Calu3 (cell line): Measurements from ENCODE around the gene SDHAF1. TPM values are rescaled to one million over a fixed set of nuclear protein-coding genes. Genes with fewer than 3 reads are reported as not detected.
A peak's percentile ranks its signal among the peaks of the same experiment; 100 is the strongest.
"Not testable (repeated sequence)": the region's sequence is repeated elsewhere in the genome, so short reads cannot be mapped to it uniquely, and the experiment has no call there.

Experiments
- Bru-seq: library from RNA; stranded (reverse); fragments of 400-500 nt; gene quantifications from one replicate; lab custom pipeline; 2021; lab: Mats Ljungman, UMichigan
- BruChase-seq, 2 experiments: library from RNA; stranded (reverse); fragments of 400-500 nt; gene quantifications; one replicate each; lab custom pipeline; 2021; lab: Mats Ljungman, UMichigan
- BruUV-seq: library from RNA; stranded (reverse); fragments of 400-500 nt; replicated peaks from 2 replicates; lab custom pipeline; 2021; lab: Mats Ljungman, UMichigan
- CTCF ChIA-PET: fragments of 300-600 bp; sonication (Branson Sonifier 250); formaldehyde crosslinking; loops from one replicate; lab custom pipeline; 2022; ENCODE audit warnings: antibody characterized with exemption; lab: Charles Lee
- DNase-seq: peaks from one replicate; pipeline ENCODE4 v3.0.0; 2022
- H3K27ac Mint-ChIP-seq: one replicate; pipeline ENCODE4 v1.8.0; 2022; ENCODE audit warnings: mixed read lengths; ENCODE audit not compliant: unreplicated experiment
- H3K27me3 Mint-ChIP-seq: one replicate; pipeline ENCODE4 v1.8.0; 2022; ENCODE audit warnings: mixed read lengths; ENCODE audit not compliant: unreplicated experiment
- H3K36me3 Mint-ChIP-seq: one replicate; pipeline ENCODE4 v1.8.0; 2022; ENCODE audit warnings: mild to moderate bottlenecking, moderate library complexity, mixed read lengths; ENCODE audit not compliant: insufficient read depth, unreplicated experiment
- H3K4me1 Mint-ChIP-seq: one replicate; pipeline ENCODE4 v1.8.0; 2022; ENCODE audit warnings: mild to moderate bottlenecking, low read depth, mixed read lengths; ENCODE audit not compliant: unreplicated experiment
- H3K4me3 Mint-ChIP-seq: one replicate; pipeline ENCODE4 v1.8.0; 2022; ENCODE audit warnings: mild to moderate bottlenecking, low read depth, moderate library complexity, mixed read lengths; ENCODE audit not compliant: unreplicated experiment
- H3K9me3 Mint-ChIP-seq: one replicate; pipeline ENCODE4 v1.8.0; 2022; ENCODE audit warnings: low read depth, mixed read lengths; ENCODE audit not compliant: unreplicated experiment
- CTCF ChIP-seq: fragments of 200-600 bp; IDR thresholded peaks from one replicate; pipeline ENCODE4 v1.8.0; 2022; ENCODE audit warnings: antibody characterized with exemption; ENCODE audit not compliant: unreplicated experiment
- intact Hi-C: fragments of 100-400 bp; cut with micrococcal nuclease; formaldehyde crosslinking; loops from one replicate; pipeline ENCODE4 v1.10.0; 2022; ENCODE audit not compliant: unreplicated experiment
- long read RNA-seq: library from polyadenylated mRNA; stranded (forward); transcript quantifications from one replicate; pipeline ENCODE4 v2.0.0, GENCODE V29; 2022
- total RNA-seq: library from RNA; stranded (reverse); gene quantifications from 2 replicates; pipeline ENCODE4 v1.2.3, GENCODE V29; 2022

SDHAF1 gene
- total RNA-seq, result 16.9 and 17.1 TPM in 2 replicates
- Bru-seq, nascent RNA, result percentile 61 among the genes with signal in this experiment
- BruChase-seq, experiment 1, labeled RNA remaining after a 6-hour chase, result percentile 78 among the genes with signal in this experiment
- BruChase-seq, experiment 2, labeled RNA remaining after a 2-hour chase, result percentile 84 among the genes with signal in this experiment
- long read RNA-seq, transcript SDHAF1-201 (1 exons, 1,117 nt), result major isoform, 40 of 41 reads
- long read RNA-seq, partial matches to known transcripts, result 0 of 41 reads
- long read RNA-seq, other reads (novel, unspliced or antisense), result 1 of 41 reads

- intact Hi-C loops, result no loop called here
- H3K4me3 Mint-ChIP-seq, result peak within 1 kb of the TSS; percentile 80
- H3K4me1 Mint-ChIP-seq, result peaks cover 15% of the 10 kb centered on the region
- H3K36me3 Mint-ChIP-seq, result peaks cover 30% of the 10 kb centered on the region
- peaks cover 9% of the 10 kb centered on the region for H3K27me3 Mint-ChIP-seq
- DNase-seq, result peak; percentile 97
- peak within 1 kb of the TSS; percentile 68 for H3K27ac Mint-ChIP-seq
- TSS peak; percentile 38 for BruUV-seq
- peaks cover 2% of the 10 kb centered on the region for H3K9me3 Mint-ChIP-seq
- TF ChIP-seq CTCF, result no peak
- CTCF ChIA-PET, result interaction anchor here (0.6 to 2.0 kb wide), 2 partner anchors 13 to 19 kb away, joined by 3 to 5 read pairs; partner anchors contain the start of genes ALKBH6 and SYNE4
Measured at GRCh38 chr19:35995048-35995993, at the start of gene SDHAF1. Gene SDHAF1 (plus strand): TSS chr19:35995188. CDS start chr19:35995275, 87 bp downstream.

- H3K36me3 Mint-ChIP-seq, result peaks cover 11% of the 10 kb centered on the region
- no TSS peak for BruUV-seq
- H3K27ac Mint-ChIP-seq, result no peak overlapping the region
- no peaks in the 10 kb centered on the region for H3K4me1 Mint-ChIP-seq
- H3K27me3 Mint-ChIP-seq, result peaks cover 35% of the 10 kb centered on the region
- H3K9me3 Mint-ChIP-seq, result no peaks in the 10 kb centered on the region
- TF ChIP-seq CTCF, result no peak
- DNase-seq, result no peak
- CTCF ChIA-PET, result no interaction called here
- no peak overlapping the region for H3K4me3 Mint-ChIP-seq
- intact Hi-C loops, result no loop called here
Measured at GRCh38 chr19:35946203-35946602, 48.8 kb upstream of the SDHAF1 start.

GRCh38 chr19:35949131-35949530, 45.9 kb upstream of the SDHAF1 start:
- Mint-ChIP-seq H3K4me1 (no peaks in the 10 kb centered on the region), H3K4me3 (no peak overlapping the region), H3K27ac (no peak overlapping the region), H3K36me3 (peaks cover 11% of the 10 kb centered on the region), H3K9me3 (no peaks in the 10 kb centered on the region), H3K27me3 (peaks cover 64% of the 10 kb centered on the region)
- CTCF ChIA-PET, result interaction anchor here (1.2 kb wide), 1 partner anchor 9 kb away, joined by 3 read pairs; no protein-coding TSS in a partner anchor
- intact Hi-C loops, result no loop called here
- TF ChIP-seq CTCF, result no peak
- BruUV-seq, result no TSS peak
- DNase-seq, result no peak

GRCh38 chr19:35955881-35956634, 38.9 kb upstream of the SDHAF1 start:
- Mint-ChIP-seq H3K4me1 (no peaks in the 10 kb centered on the region), H3K9me3 (no peaks in the 10 kb centered on the region), H3K4me3 (no peak overlapping the region), H3K27me3 (peaks cover 100% of the 10 kb centered on the region), H3K36me3 (no peaks in the 10 kb centered on the region), H3K27ac (no peak overlapping the region)
- no peak for DNase-seq
- no peak for TF ChIP-seq CTCF
- CTCF ChIA-PET, result no interaction called here
- no TSS peak for BruUV-seq
- intact Hi-C loops, result no loop called here

- peaks cover 91% of the 10 kb centered on the region for H3K27me3 Mint-ChIP-seq
- H3K4me1 Mint-ChIP-seq, H3K27ac Mint-ChIP-seq, H3K4me3 Mint-ChIP-seq, H3K36me3 Mint-ChIP-seq, H3K9me3 Mint-ChIP-seq, intact Hi-C loops, CTCF ChIA-PET, BruUV-seq, DNase-seq: not testable (repeated sequence)
Measured at GRCh38 chr19:35957411-35957810, 37.6 kb upstream of the SDHAF1 start.
